ENCODE data around the gene SLC17A3. TPM values are rescaled to one million over a fixed set of nuclear protein-coding genes. Genes with fewer than 3 reads are reported as not detected.

SLC17A3 gene
- total RNA-seq, 2 donors from 2014 or later: not detected

DNA sequence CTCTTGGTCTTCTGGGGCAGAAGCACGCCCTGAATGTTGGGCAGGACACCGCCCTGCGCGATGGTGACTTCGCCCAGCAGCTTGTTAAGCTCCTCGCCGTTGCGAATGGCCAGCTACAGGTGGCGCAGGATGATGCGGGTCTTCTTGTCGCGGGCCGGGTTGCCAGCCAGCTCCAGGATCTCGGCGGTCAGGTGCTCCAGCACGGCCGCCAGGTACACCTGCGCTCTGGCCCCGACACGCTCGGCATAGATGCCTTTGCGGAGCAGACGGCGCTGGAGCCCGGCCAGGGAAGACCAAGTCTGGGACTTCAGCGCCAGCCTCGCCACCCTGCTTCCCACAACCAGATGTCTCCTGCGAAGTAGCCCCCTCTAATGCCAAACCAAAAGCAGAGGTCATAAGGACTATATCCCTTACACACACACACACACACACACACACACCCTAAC, 8.0 kb upstream of the SLC17A3 start:
- Histone ChIP-seq H3K4me1 (no peaks in the 10 kb centered on the region), H3K4me3 (no peak overlapping the region), H3K9me3 (no peaks in the 10 kb centered on the region), H3K27ac (no peak overlapping the region), H3K27me3 (no peaks in the 10 kb centered on the region), H3K36me3 (no peaks in the 10 kb centered on the region)
- TF ChIP-seq, protein P1, sequence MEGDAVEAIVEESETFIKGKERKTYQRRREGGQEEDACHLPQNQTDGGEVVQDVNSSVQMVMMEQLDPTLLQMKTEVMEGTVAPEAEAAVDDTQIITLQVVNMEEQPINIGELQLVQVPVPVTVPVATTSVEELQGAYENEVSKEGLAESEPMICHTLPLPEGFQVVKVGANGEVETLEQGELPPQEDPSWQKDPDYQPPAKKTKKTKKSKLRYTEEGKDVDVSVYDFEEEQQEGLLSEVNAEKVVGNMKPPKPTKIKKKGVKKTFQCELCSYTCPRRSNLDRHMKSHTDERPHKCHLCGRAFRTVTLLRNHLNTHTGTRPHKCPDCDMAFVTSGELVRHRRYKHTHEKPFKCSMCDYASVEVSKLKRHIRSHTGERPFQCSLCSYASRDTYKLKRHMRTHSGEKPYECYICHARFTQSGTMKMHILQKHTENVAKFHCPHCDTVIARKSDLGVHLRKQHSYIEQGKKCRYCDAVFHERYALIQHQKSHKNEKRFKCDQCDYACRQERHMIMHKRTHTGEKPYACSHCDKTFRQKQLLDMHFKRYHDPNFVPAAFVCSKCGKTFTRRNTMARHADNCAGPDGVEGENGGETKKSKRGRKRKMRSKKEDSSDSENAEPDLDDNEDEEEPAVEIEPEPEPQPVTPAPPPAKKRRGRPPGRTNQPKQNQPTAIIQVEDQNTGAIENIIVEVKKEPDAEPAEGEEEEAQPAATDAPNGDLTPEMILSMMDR (IDR thresholded peaks at IDR 0.05): no peak
- no peak for DNase-seq (ENCODE audit: low spot score)

DNA sequence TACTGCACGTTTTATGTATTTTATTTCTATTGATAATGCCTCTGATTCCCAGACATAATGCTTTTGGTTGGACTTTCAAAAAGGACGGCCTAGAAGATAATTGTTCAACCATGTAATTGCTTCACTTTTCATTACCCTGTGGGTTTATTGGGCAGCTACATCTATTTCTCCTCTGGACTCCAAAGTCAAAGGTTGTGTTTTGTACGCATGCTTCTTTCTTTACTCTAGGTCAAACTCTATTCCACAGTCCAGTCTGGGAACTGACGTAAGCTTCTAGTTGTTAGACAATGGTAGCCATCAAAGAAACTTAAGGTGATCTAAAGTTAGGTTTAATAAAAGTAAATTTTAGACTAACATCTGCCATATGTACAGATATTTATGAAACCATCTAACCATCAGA, 6.6 kb upstream of the SLC17A3 start:
- Histone ChIP-seq H3K4me3 (no peak overlapping the region), H3K9me3 (no peaks in the 10 kb centered on the region), H3K4me1 (no peaks in the 10 kb centered on the region), H3K27me3 (no peaks in the 10 kb centered on the region), H3K36me3 (no peaks in the 10 kb centered on the region), H3K27ac (no peak overlapping the region)
- no peak for DNase-seq (ENCODE audit: low spot score)
- TF ChIP-seq, protein P1 (IDR thresholded peaks at IDR 0.05): no peak

DNA sequence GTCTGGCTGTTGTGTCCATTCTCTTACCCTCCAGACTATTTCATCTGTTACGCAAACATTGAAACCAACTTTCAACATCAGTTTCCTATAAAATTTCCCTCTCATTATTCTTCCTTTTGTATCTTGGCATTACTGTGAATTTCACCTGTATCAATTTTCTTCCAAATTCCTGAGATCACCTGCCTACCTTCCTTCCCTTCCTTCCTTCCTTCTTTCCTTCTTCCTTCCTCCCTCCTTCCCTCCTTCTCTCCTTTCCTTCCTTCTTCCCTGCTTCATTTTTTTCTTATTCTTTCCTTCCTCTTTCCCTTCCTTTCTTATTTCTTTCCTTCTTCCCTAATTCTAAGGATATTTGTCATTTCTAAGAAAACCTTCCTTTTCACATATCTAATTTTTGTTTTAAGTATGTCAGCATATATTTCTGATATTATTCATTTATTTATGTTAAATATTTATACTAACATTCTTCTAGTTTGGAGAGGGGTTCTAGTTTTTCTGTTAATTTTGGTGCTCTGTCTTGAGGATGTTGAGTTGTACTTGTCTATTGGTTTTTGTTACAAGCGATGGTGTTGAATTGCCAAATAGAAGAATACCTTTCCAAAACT, 4.8 kb upstream of the SLC17A3 start:
- Histone ChIP-seq H3K36me3 (no peaks in the 10 kb centered on the region), H3K4me1 (no peaks in the 10 kb centered on the region), H3K9me3 (no peaks in the 10 kb centered on the region), H3K4me3 (no peak overlapping the region), H3K27ac (no peak overlapping the region), H3K27me3 (no peaks in the 10 kb centered on the region)
- DNase-seq (ENCODE audit: low spot score): no peak
- TF ChIP-seq, protein P1 (IDR thresholded peaks at IDR 0.05): no peak

DNA sequence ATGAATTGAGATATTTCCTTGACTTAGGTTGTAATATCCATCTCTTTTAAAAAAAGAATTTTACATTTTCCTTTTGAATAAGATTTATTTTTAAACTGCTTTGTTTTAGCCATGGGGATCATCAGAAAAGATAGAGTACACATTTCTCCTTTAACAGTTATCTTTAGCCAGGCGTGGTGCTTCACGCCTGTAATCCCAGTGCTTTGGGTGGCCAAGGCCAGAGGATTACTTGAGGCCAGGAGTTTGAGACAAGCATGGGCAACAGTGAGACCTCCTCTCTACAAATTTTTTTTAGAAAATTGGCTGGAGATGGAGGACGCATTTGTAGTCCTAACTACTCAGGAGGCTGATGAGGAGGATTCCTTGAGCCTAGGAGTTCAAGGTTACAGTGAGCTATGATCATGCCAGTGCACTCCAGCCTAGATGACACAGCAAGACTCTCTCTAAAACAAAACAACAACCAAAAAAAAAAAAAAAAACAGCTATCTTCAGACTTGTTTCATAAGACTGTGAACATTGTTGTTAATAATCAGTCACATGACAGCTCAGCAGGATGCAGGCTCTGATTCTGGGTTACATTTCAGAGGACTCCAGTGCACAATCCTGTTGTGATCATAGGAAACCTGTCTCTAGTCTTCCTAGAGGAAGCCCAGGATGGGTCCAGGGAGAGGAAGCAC, 2.0 kb upstream of the SLC17A3 start:
- no peak for DNase-seq (ENCODE audit: low spot score)
- Histone ChIP-seq H3K4me3 (no peak overlapping the region), H3K27me3 (no peaks in the 10 kb centered on the region), H3K36me3 (no peaks in the 10 kb centered on the region), H3K4me1 (no peaks in the 10 kb centered on the region), H3K27ac (no peak overlapping the region), H3K9me3 (no peaks in the 10 kb centered on the region)
- TF ChIP-seq, protein P1 (IDR thresholded peaks at IDR 0.05): no peak

DNA sequence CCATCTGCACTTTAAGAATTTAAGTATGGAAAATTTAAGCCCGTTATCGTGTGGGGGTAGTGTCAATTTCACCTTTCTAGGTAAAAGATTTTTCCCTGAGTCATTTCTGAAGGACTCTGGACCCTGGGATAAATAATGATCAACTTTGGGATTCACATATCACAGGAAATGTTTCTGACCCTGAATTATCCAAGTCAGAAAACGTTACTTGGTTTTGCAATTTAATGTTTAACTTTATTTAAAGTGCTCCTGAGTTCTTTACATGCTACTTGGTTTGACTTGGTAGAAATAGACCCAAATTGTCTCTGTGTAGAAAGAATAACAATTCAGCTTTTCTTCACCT, 1.5 kb upstream of the SLC17A3 start:
- TF ChIP-seq, protein P1 (IDR thresholded peaks at IDR 0.05): no peak
- no peak overlapping the region for H3K4me3 ChIP-seq
- H3K36me3 ChIP-seq: no peaks in the 10 kb centered on the region
- H3K9me3 ChIP-seq: no peaks in the 10 kb centered on the region
- DNase-seq (ENCODE audit: low spot score): no peak
- no peaks in the 10 kb centered on the region for H3K4me1 ChIP-seq
- H3K27me3 ChIP-seq: no peaks in the 10 kb centered on the region
- no peak overlapping the region for H3K27ac ChIP-seq

Measured in right atrium auricular region (tissue), 2 donors.